Uterus (tissue), 2 donors: ENCODE measurements around the gene BZW1.
"Not testable (repeated sequence)": the region's sequence is repeated elsewhere in the genome, so short reads cannot be mapped to it uniquely, and the experiment has no call there.

Source experiments
- CTCF ChIP-seq, 4 experiments: fragments of 200-600 bp in 2 of 4; fragments of 450-650 bp in 2 of 4; sonication (generic) in 2 of 4; IDR thresholded peaks; one replicate each; pipeline ENCODE4 v1.5.1; 2016 to 2019; ENCODE audit warnings: antibody characterized with exemption in 4 of 4, mild to moderate bottlenecking in 2 of 4, moderate library complexity in 1 of 4
- POLR2A ChIP-seq, 2 donors: fragments of 450-650 bp; IDR thresholded peaks; one replicate each; pipeline ENCODE4 v1.6.1; 2016; ENCODE audit warnings: antibody characterized with exemption in 2 of 2, mild to moderate bottlenecking in 1 of 2, moderate library complexity in 1 of 2

GRCh38 chr2:200818732-200819131, 7.0 kb downstream of the BZW1 start:
- TF ChIP-seq CTCF, POLR2A (IDR thresholded peaks at IDR 0.05): not testable (repeated sequence)
